Motor neuron (in vitro differentiated cells): ENCODE results near the gene SLC25A26. TPM values are rescaled to one million over a fixed set of nuclear protein-coding genes. Genes with fewer than 3 reads are reported as not detected.
A peak's percentile ranks its signal among the peaks of the same experiment; 100 is the strongest.
"Not testable (repeated sequence)": the region's sequence is repeated elsewhere in the genome, so short reads cannot be mapped to it uniquely, and the experiment has no call there.

Source experiments
- ATAC-seq, 8 experiments: fragments of 200-7000 bp; cut with Tn5 transposase; replicated peaks in 6 of 8; 2 replicates each; pipeline ENCODE4 v1.8.0; 2021; ENCODE audit warnings: mild to moderate bottlenecking in 8 of 8, moderate library complexity in 8 of 8
- H3K27ac ChIP-seq, 2 donors: fragments of 250-450 bp; sonication (Bioruptor Pico); 2 replicates each; pipeline ENCODE4 v1.9.0; 2021; ENCODE audit warnings: antibody characterized with exemption in 2 of 2, mild to moderate bottlenecking in 2 of 2, moderate library complexity in 1 of 2
- H3K4me1 ChIP-seq, 2 donors: fragments of 250-450 bp; sonication (Bioruptor Pico); replicated peaks in 1 of 2; 2 replicates each; pipeline ENCODE4 v1.6.1; 2021; ENCODE audit warnings: antibody characterized with exemption in 2 of 2, mild to moderate bottlenecking in 2 of 2, moderate library complexity in 1 of 2
- H3K4me3 ChIP-seq, 5 donors: fragments of 250-450 bp; sonication (Bioruptor Pico); 2 replicates each; pipeline ENCODE4 v1.9.0; 2021; ENCODE audit warnings: antibody characterized with exemption in 5 of 5, mild to moderate bottlenecking in 5 of 5, moderate library complexity in 4 of 5
- WGBS, 10 experiments: fragments of 450-650 bp; shearing (Covaris generic); methylation state at CpG; one replicate each; pipeline ENCODE4 v1.0.0; 2022; 5-methylcytosine and 5-hydroxymethylcytosine counted together
- in situ Hi-C, 9 experiments: fragments of 400-800 bp; cut with MboI; loops; one replicate each; pipeline ENCODE4 v1.15.0; 2021; ENCODE audit warnings: low sequenced_read_pairs in 9 of 9, low pct_unique_long_range_greater_than_20kb in 2 of 9; ENCODE audit not compliant: unreplicated experiment in 9 of 9
- total RNA-seq, 8 experiments: library from RNA; unstranded; fragments of 300-600 nt; gene quantifications; 2 replicates each; pipeline versions ENCODE4 v1.2.3 to v1.2.4, GENCODE V29; 2022

SLC25A26 gene
- total RNA-seq, 8 experiments from 2014 or later = 13.7 to 26.7 (median 19.4) TPM

- ATAC-seq = no peak
- 53 to 100% (median 90%) methylated on average over 1 to 5 of the region's 5 CpGs; no CpG with 5 or more reads in 3 of the 10 experiments for WGBS, 10 experiments
- Histone ChIP-seq H3K4me3 (no peak overlapping the region), H3K27ac (no peak overlapping the region), H3K4me1 (peaks cover 8 to 42% of the 10 kb centered on the region in 2 donors)
- in situ Hi-C loops = loop anchor here in 6 of 9 experiments (25.0 kb wide), 1 partner anchor 397 kb away; no protein-coding TSS in a partner anchor
These were observed 194.0 kb downstream of the SLC25A26 start for GRCh38 chr3:66414846-66415245.

GRCh38 chr3:66415867-66416428 lies 195.1 kb downstream of the SLC25A26 start:
- H3K4me1 ChIP-seq = peaks cover 8 to 42% of the 10 kb centered on the region in 2 donors
- in situ Hi-C loops = loop anchor here in 6 of 9 experiments (25.0 kb wide), 1 partner anchor 396 kb away; no protein-coding TSS in a partner anchor
- no peak for ATAC-seq
- WGBS, 10 experiments = 50 to 100% (median 75%) methylated on average over 1 to 4 of the region's 5 CpGs; no CpG with 5 or more reads in 2 of the 10 experiments
- no peak overlapping the region for H3K27ac ChIP-seq
- no peak overlapping the region for H3K4me3 ChIP-seq

- peaks cover 8 to 42% of the 10 kb centered on the region in 2 donors for H3K4me1 ChIP-seq
- no peak overlapping the region for H3K4me3 ChIP-seq
- in situ Hi-C loops = loop anchor here in 6 of 9 experiments (25.0 kb wide), 1 partner anchor 396 kb away; no protein-coding TSS in a partner anchor
- peak in 1 of 8 experiments; percentile 21 for ATAC-seq
- no peak overlapping the region for H3K27ac ChIP-seq
- WGBS, 10 experiments = 40 to 100% (median 88%) methylated on average over 1 to 9 of the region's 14 CpGs; no CpG with 5 or more reads in 2 of the 10 experiments
These were observed 195.9 kb downstream of the SLC25A26 start for GRCh38 chr3:66416556-66417304.

- Histone ChIP-seq H3K27ac (peak overlapping the region; percentile 31 to 54), H3K4me1 (peaks cover 8 to 42% of the 10 kb centered on the region in 2 donors), H3K4me3 (no peak overlapping the region)
- 20 to 91% (median 71%) methylated on average over 1 to 9 of the region's 12 CpGs; no CpG with 5 or more reads in 1 of the 10 experiments for WGBS, 10 experiments
- ATAC-seq = peak in 5 of 8 experiments; percentile 47 to 91 (median 70)
- in situ Hi-C loops = loop anchor here in 6 of 9 experiments (25.0 kb wide), 1 partner anchor 394 kb away; no protein-coding TSS in a partner anchor
These were observed 197.7 kb downstream of the SLC25A26 start for GRCh38 chr3:66418475-66418931.

GRCh38 chr3:66419036-66419435 lies 198.2 kb downstream of the SLC25A26 start:
- in situ Hi-C loops = loop anchor here in 6 of 9 experiments (25.0 kb wide), 1 partner anchor 393 kb away; no protein-coding TSS in a partner anchor
- peak in 5 of 8 experiments; percentile 49 to 80 (median 76) for ATAC-seq
- H3K4me3 ChIP-seq = no peak overlapping the region
- H3K27ac ChIP-seq = peak overlapping the region in 1 of 2 donors; percentile 54
- H3K4me1 ChIP-seq = peaks cover 8 to 42% of the 10 kb centered on the region in 2 donors
- 39 to 100% (median 80%) methylated on average over 1 to 11 of the region's 14 CpGs; no CpG with 5 or more reads in 1 of the 10 experiments for WGBS, 10 experiments

- not testable (repeated sequence) for ATAC-seq, H3K27ac ChIP-seq, H3K4me3 ChIP-seq
- in situ Hi-C loops = loop anchor here in 6 of 9 experiments (25.0 kb wide), 1 partner anchor 391 kb away; no protein-coding TSS in a partner anchor
- WGBS, 10 experiments = 92 to 100% methylated on average over 2 of the region's 3 CpGs; no CpG with 5 or more reads in 8 of the 10 experiments
- peaks cover 2 to 34% of the 10 kb centered on the region in 2 donors for H3K4me1 ChIP-seq
These were observed 200.3 kb downstream of the SLC25A26 start for GRCh38 chr3:66421144-66421543.

- in situ Hi-C loops = loop anchor here in 6 of 9 experiments (25.0 kb wide), 1 partner anchor 390 kb away; no protein-coding TSS in a partner anchor
- not testable (repeated sequence) for H3K27ac ChIP-seq, H3K4me3 ChIP-seq, ATAC-seq
- WGBS, 10 experiments = 92 to 100% (median 97%) methylated on average over 1 to 3 of the region's 3 CpGs; no CpG with 5 or more reads in 4 of the 10 experiments
- peaks cover 2 to 29% of the 10 kb centered on the region in 2 donors for H3K4me1 ChIP-seq
These were observed 201.1 kb downstream of the SLC25A26 start for GRCh38 chr3:66421893-66422292.

- ATAC-seq = peak in 3 of 8 experiments; percentile 9 to 25 (median 16)
- in situ Hi-C loops = loop anchor here in 6 of 9 experiments (25.0 kb wide), 1 partner anchor 389 kb away; no protein-coding TSS in a partner anchor
These were observed 203.0 kb downstream of the SLC25A26 start for GRCh38 chr3:66423791-66424190.

GRCh38 chr3:66425032-66425431 lies 204.2 kb downstream of the SLC25A26 start:
- in situ Hi-C loops = no loop called here
- 80 to 100% (median 87%) methylated on average over 1 to 4 of the region's 5 CpGs; no CpG with 5 or more reads in 5 of the 10 experiments for WGBS, 10 experiments
- Histone ChIP-seq H3K4me1 (peaks cover 14 to 17% of the 10 kb centered on the region in 2 donors), H3K4me3 (no peak overlapping the region), H3K27ac (no peak overlapping the region)
- no peak for ATAC-seq

More at GRCh38 chr3:66423791-66424190, 203.0 kb downstream of the SLC25A26 start:
- H3K4me3 ChIP-seq = no peak overlapping the region
- no peak overlapping the region for H3K27ac ChIP-seq
- 0 to 83% (median 67%) methylated on average over 1 to 3 of the region's 3 CpGs; no CpG with 5 or more reads in 5 of the 10 experiments for WGBS, 10 experiments
- H3K4me1 ChIP-seq = peaks cover 11 to 19% of the 10 kb centered on the region in 2 donors

- Histone ChIP-seq H3K4me3 (no peak overlapping the region), H3K27ac (no peak overlapping the region), H3K4me1 (peaks cover 14 to 17% of the 10 kb centered on the region in 2 donors)
- in situ Hi-C loops = no loop called here
- ATAC-seq = no peak
- 88 to 100% (median 95%) methylated on average over 3 to 7 of the region's 7 CpGs for WGBS, 10 experiments
These were observed 204.8 kb downstream of the SLC25A26 start for GRCh38 chr3:66425576-66426114.

GRCh38 chr3:66426135-66426534 lies 205.3 kb downstream of the SLC25A26 start:
- 67 to 100% (median 83%) methylated on average over 1 of the region's 1 CpG; no CpG with 5 or more reads in 3 of the 10 experiments for WGBS, 10 experiments
- H3K27ac ChIP-seq = no peak overlapping the region

GRCh38 chr3:66427352-66427751 lies 206.6 kb downstream of the SLC25A26 start:
- Histone ChIP-seq H3K27ac (no peak overlapping the region), H3K4me3 (no peak overlapping the region), H3K4me1 (peaks cover 14 to 17% of the 10 kb centered on the region in 2 donors)
- 86 to 100% (median 100%) methylated on average over 1 to 3 of the region's 3 CpGs; no CpG with 5 or more reads in 4 of the 10 experiments for WGBS, 10 experiments
- ATAC-seq = no peak
- in situ Hi-C loops = no loop called here

More at GRCh38 chr3:66426135-66426534, 205.3 kb downstream of the SLC25A26 start:
- Histone ChIP-seq H3K4me3 (no peak overlapping the region), H3K4me1 (peaks cover 14 to 17% of the 10 kb centered on the region in 2 donors)
- in situ Hi-C loops = no loop called here
- ATAC-seq = no peak
